Activated CD8-positive, alpha-beta memory T cell treated with anti-CD3 and anti-CD28 coated beads, Interleukin-2, amount 50 U/mL, for 4 hours (primary cell): ENCODE results near the gene SORBS2.

Source experiments
- DNase-seq: peaks from one replicate; pipeline ENCODE4 v3.0.0-alpha.2; 2020

The SORBS2 gene

DNA sequence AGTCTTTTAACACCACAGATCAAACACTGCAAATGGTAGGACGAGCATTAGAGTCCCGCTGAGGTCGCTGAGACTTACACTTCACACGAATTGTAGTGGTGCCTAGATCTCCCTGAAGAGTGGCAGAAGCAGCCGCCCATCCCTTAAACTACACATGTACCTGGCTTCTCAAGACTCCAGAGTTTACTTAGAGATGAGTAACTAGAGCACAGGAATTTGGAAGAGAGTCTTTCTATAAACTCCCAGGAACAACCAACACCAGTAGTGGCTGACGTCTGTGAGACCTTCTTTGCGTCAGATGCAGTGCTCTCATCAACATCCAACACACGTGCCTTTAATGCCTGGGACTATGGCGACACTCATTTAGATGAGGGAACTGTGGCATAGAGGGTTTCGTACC, 12.6 kb downstream of the SORBS2 start:
- DNase-seq: no peak

DNA sequence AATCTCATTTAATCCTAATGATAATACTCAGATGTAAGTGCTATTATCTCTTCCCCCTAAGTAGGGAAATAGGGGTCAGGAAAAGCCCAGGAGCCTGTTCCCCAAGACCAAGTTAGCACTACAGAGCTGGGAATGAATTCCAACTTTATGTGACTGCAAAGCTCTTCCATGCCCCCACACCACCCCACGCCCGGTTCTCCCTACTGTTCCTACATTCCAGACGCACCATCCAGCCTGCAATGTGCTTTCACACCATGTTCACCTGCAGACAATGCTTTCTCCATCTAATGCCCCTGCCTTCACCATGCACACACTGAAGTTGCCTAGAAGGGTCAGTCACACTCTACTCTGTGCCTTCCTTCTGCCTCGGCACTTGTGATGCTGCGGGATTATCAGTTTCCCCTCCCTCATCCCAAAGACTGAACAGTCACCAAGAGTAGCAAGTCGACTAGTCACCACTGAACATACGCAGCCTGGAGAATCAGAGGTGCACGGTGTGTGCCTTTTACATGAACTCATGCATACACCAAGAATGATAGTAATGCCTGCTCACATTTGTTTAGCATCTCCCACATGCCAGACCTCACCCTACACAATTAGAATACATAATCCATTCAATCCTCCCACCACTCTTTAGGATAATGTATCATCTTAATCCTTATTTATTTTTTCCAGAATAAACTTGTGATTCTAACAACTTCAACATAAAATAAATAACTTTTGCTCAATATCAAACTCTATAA, 14.2 kb downstream of the SORBS2 start:
- no peak for DNase-seq

DNA sequence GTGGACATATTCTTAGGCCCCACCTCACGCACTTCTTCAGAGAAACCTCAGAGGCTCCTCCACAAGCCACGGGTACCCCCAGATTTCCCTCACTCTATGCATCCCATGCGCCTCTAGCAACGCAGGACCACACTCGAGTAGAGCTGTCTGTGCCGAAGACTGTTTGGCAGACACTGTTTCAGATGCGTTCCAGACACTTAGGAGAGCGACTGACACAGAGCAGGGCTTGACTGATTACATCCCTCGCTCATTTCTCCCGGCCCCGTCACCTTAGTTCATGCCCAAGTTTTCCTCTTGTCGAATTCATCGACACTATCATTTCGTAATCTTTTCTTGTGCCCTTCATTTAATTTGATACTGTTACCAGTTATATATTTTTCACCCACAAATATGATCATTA, 15.0 kb downstream of the SORBS2 start:
- no peak for DNase-seq

DNA sequence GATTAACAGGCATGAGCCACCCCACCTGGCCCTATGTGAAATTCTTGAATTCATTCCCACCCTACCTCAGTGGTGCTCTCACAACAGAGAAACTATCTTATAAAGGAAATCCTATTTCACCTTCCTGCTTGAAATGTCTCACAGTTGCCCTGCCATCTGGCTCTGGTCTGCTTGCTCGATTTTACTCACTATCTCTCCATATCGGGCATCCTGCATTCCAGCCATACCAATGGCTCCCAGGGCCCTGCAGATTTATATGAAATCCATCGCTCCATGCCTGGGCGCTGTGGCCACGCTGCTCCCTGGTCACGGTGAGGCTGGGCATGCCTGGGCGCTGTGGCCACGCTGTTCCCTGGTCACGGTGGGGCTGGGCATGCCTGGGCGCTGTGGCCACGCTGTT, 15.8 kb downstream of the SORBS2 start:
- no peak for DNase-seq

DNA sequence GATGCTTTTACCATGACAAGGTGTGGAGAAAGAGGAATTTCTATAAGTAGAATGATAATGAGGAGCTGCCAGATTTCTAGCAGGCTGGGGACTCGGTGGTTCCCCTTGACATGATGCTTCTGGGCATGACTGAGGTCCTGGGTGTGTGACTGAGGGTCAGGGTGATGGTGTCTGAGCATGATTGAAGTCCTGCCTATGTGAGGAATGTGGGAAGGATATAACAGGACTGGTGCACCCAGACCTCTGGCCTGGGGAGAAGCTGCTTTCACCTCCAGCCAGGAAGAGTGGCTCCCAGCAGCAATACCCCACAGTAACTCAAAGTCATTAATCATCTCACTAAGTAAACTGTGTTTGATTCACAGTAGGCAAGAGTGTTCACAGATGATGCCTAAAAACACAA, 17.4 kb downstream of the SORBS2 start:
- no peak for DNase-seq

DNA sequence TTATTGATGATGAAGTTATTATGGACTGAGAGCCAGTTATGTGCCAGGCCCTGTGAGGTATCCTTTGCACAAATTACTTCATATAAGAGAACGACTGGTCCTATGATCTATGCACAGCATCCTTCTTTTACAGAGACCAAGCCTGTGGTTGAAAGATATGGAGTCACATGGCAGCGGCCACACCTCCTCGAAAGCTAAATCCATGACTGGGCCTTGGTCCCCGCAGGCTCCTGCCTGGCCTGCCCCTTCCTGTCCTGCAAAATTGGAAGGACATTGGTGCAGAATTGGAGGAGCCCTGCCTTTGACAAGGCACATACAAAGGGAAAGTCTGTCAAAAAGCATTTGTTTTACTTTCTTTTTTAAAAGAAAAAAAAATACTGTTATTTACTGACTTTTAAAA, 18.3 kb downstream of the SORBS2 start:
- no peak for DNase-seq

DNA sequence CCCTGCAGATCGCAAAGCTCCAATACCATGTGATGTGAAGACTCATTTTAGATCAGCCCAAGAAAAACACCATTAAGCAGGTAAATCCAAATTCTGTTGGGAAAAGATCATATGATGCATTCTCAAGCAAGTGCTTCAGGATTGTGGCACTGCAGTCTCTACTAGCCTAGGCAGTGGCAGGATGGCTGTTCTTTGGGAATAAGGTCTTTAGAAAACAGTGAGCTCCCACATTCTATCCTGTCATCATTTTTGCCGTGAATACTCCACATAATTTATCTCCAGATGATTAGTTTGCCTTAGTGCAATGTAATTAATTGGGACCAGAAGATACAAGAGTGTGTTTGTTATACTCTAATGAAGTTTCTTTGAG, 18.9 kb downstream of the SORBS2 start:
- no peak for DNase-seq

DNA sequence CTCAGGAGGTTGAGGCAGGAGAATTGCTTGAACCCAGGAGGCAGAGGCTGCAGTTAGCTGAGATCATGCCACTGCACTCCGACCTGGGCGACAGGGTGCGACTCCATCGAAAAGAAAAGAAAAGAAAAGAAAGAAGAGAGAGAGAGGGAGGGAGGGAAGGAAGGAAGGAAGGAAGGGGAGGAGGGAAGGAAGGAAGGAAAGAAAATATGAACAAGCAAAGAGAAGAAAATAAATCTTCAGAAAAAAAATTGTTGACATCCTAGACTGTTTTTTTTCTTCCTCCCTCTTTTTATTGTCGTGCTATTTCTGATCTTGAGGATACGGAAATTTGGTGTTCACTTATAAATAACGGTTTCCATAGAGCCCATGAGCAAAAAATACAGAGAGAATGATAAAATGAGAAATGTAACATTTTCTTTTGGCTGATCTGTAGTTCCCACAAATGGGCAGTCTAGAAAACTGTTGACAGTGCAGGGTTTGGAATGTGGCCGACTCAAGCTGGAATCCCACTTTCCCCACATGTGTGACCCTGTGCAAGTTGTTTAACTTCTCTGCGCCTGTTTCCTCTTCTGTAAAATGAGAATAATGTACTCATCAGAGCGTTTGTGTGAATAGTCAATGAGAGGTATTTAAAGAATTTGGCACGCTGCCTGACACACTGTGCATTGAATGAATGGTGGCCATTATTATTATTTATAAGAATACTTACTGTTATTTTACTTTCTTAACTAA, 19.4 kb downstream of the SORBS2 start:
- DNase-seq: no peak

DNA sequence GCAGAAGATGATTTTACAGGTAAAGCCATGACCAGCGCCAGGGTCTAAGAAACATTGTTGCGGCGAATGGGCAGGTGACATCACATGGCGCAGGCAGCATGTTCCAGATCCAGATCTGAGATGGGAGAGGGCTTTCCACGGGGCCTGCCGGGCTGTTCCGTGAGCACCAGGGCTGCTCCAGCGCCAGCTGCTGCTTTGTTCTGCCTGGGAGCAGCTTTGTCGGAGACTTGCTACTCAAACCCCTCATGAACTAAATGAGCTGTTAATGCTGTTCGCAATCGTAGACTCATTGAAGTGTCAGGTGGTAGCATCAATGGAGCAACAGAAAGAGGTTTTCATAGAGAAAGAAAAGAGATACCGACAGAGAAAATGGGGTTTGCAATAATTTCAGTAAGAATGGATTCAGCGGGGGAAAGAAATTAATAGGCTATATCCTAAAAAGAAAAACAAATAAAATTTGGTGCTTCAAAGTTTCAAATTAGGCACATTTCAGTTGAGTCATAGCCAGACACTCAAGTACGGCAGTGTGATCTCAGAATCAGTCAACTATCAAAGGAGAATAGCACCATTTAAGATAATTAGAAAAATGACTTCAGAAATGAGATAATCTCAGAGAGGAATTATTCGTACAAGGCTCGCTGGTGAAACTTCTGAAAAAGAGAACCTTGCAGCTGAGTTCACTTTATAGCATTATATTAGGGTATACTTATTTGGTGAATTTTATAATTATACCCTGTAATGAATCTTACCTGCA, 23.9 kb downstream of the SORBS2 start:
- no peak for DNase-seq

DNA sequence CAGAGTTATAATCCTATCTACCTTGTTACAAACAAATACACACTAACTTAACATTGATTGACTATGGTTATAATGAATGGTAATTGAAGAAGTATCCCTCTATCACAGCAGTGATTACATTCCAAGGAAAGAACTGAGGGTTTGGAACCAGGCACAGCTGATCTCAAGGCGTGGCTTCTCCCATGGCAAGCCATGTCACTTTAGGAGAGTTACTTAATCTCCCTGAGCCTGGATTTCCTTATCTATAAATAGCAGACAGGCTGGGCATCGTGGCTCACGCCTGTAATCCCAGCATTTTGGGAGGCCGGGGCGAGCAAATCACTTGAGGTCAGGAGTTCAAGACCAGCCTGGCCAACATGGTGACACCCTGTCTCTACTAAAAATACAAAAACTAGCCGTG, 25.6 kb downstream of the SORBS2 start:
- no peak for DNase-seq

DNA sequence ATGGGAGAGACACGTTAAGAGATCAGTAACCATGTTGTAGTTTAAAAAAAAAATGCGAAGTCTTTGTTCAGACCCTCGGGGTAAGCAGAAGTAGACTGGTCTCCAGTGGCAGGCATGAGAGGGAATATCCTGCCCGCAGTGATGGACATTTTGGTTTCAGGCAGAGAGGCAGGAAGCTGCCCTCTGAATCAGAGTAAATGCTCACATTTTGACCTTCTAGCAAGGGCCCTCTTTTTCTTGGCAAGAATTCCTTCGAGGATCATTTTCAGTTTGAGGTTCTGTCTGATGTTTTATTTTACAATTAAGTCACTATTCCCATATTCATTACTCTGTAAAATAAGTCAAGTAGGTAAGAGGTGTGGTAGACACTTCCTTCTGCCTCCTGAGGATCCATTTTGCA, 28.4 kb downstream of the SORBS2 start:
- no peak for DNase-seq

DNA sequence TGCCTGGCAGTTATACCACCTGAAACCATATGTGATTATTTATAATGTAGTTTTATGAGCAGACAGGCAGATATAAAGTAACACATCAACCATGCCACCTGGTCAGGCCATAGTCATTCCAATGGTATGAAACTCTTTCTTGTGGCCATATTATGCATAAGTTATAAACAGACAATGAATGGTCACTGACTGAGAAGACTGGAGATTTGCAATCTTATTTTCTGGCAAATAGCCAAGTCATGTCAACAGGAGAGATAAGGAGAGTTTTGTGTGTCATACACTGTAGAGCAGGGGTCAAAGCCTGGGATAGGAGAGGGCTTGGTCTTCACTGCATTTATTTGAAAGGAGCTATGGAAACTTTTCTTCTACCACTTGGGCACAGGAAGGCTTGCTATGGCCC, 29.5 kb downstream of the SORBS2 start:
- DNase-seq: no peak

DNA sequence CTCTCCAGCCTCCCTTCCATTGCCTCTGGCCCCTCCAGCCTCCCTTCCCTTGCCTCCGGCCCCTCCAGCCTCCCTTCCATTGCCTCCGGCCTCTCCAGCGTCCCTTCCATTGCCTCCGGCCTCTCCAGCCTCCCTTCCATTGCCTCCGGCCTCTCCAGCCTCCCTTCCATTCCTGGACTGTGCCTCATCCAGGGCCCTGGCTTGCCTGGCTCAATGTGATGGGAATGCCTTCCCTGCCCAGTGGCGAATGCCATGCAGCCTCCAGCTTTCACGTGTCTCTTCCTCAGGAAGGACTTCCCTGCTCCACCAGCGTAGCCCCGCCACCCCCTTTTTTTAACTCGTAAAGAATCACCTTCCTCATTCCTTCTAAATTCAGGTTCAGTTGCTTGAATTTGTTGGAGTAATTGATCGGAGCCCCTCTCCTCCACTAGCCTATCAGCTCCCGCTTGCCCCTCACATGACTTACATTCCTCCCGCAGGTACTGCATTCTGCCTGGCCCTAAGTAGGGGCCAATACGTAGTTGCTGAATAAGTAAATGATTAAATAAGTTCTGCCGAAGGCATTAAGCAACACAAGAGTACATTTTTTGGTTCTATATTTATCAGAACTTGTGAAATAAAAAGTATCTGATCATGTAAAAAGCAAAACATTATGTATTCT, 30.3 kb downstream of the SORBS2 start:
- no peak for DNase-seq

DNA sequence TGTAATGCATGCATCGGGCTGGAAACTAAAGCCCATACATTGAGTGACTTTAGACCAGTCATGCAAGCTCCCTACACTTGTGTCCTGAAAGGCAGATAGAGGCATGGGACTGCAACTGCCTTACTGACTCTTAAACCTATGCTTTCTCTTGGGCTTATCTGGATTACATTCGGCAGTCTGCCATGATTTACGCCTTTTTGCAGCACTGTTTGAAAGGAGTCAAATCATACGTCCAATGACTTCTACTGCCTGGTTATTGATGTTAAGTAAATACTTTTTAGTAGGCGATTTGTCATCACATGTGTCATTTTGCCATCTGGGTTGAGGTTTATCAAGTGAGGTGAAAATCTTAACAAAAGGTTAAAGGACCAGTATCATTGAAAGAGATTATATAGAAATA, 31.5 kb downstream of the SORBS2 start:
- DNase-seq: no peak

DNA sequence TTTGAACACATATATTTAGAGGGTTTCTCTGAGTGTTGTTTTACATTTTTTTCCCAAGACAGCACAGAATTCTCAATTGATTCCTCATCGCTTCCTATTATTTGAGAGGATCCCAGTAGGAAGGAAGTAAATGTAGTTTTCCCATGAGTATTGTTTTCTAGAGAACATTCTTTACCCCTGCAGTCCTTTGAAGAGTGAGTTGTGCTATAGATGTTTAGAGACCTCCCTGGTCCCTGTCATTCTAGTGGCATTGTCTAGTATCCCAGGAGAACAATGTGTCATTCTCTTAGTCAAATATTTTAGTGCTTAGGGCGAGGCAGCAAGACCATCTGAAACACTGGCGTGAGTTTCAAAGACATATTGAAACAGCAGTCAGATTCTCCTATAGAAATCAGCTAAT, 32.5 kb downstream of the SORBS2 start:
- DNase-seq: no peak

DNA sequence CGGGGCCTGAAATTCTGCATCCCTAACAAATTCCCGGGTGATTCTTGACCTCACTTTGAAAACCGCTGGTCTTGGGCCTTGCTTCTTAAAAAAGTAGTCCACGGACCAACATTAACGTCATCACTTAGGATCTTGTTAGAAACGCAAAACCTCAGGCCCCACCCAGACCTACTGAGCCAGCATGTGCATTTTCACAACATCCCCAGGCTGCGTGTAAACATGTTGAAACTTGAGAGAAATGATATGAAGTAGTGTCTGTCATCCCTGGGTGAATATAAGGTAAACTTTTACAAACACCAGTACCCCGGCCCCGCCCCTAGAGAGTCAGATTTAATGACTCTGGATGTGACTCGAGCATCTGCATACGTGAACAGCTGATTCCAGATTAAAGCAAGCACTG, 33.7 kb downstream of the SORBS2 start:
- no peak for DNase-seq

DNA sequence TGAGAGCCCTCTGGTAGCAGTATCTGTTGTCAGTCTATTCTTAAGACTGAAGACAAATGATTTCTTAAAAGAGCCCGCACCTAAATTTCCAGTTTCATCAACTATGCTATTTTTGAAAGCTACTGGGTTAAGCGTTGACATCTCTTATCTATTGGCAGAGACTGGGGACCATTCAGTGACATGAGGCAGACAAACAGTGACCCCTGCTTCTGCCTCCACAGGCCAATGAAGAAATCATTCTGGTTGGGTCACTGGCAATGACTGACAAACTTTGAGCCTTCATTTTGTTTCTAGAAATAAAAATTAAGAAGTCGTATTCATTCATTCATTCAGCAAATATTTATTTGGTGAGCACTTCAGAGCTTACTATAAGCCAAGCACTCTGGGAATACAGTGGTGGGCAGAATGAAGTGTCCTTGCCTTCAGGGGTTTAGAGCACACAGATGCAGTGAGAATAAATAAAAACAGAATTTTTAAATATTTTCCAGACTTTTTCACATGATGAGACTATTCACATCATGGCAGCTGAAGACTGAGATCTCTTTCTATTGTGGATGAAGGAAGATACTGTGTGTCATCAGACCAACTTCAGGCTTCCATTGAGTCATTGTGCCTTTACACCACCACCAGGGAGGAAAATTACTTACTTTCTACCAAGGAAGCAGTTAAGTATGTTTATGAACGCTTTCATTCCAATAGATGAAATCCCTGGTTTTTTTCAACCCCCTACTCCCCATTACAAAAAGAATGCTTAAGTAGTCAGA, 36.0 kb downstream of the SORBS2 start:
- no peak for DNase-seq

DNA sequence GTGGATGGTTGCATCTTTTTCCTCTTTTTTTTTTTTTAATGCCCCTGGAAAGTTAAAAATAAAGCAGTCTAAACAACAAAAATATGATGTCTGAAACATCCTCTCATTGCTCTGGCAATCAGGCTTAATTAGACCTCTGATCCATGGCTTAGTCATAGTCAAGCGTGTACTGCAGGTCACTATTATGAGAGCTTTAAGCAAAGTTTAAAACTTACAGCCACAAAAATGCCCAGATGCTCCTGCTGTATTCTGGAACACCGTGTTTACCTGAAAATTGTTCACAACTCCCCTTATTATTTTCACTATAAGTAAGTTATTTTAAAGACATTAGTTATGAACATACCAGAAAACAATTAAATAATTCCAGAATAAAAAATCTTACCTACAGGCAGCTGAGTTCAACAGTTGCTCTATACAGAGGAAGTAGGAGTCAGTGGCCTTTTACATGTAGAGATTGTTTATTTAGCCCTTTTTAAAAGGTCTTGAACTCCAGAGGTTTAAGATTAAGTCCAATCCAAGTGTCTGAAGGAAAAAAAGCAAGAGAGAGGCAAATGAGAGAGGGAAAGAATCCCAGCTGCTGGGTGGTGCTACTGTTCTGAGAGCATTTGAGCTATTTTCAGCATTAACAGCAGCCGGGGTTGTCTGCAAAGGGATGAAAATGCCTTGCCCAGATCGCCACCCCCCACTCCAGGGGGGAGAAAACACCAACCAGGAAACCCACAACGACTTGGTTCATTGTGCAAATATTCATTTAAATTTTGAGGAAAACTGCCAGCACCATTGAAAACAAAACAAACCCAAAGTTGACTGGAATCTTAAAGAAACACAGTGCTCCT, 36.9 kb downstream of the SORBS2 start:
- DNase-seq: no peak

DNA sequence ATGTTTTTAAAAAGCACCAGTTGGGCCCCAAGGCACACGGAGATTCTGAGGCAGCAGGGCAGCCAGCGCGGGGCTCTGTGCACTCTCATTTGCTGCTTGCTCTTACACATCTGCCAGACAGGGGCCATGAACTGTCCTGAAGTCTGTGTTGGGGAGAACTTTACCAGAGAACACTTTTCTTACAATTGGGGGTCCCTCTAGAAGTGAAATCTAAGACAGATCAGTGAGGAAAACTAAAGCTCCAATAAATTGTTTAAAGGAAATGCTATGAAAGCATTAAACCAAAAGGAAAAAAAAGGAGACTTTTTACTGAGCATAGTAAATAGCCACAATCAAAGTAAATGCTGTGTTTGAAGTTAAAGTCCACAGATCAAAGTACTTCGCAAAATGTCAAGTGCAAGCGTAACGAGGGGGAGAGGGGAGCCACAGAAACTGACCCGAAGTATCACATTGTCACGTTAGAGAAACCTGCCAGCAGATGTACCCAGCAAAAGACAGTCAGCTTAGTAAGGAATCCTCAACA, 37.8 kb downstream of the SORBS2 start:
- no peak for DNase-seq

DNA sequence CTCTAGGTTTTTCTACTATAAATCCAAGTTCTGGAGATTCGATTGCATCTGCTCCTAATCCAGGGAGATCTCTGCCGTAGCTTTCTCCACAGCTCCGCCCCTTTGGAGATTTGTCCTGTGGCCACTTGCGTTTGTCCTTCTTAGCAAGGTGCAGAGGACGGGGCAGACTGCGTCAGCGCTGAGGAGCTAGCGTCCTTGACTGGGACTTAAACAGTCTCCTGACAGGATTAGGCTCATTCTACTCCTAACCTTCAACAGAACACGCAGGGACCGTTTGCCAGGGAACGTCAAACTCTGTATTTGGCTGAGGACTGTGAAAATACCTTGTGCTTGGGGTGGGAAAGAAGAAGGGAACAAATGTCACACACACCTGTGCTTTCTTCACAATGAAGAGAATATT, 38.6 kb downstream of the SORBS2 start:
- no peak for DNase-seq

DNA sequence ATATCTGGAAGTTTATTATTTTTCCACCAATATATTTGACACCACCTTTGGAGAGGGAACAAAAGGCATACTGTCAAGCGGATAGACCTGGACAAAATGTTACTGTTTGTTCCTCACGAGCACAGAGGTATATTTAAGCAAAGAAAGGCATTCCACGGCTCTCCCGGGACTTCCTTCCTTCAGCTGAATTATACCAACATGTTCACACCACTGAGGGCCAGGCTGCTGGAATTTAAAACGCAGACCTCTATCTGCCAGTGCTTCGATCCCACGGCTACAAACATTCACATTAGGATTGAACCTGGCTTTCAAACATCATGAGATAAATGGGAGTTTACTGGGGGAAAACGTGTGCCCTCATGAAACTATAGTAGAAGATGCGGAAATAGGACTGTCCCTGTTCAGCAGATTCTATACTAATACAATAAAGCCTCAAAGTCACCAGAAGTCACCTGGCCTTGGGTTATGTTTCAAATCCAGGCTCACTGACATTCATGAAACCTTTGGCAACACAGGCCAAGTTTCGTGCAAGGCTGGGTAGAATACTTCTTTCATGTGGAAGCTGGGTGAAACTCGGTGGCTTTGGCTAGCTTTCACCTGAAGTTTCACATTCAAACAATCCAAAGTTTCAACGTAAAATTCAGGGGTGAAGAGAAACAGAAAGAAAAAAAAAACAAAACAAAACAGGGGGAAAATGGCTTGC, 39.5 kb downstream of the SORBS2 start:
- no peak for DNase-seq
